HCT116 (cell line): ENCODE data around the gene SNX10. TPM values are rescaled to one million over a fixed set of nuclear protein-coding genes. Genes with fewer than 3 reads are reported as not detected.

Source experiments
- ATF3 ChIP-seq: IDR thresholded peaks from 2 replicates; pipeline ENCODE4 v1.6.1; 2012
- CBX3 ChIP-seq: IDR thresholded peaks from 2 replicates; pipeline ENCODE4 v1.6.1; 2012; ENCODE audit warnings: low read depth
- CEBPB ChIP-seq: IDR thresholded peaks from 2 replicates; pipeline ENCODE4 v1.6.1; 2012; ENCODE audit warnings: low read depth
- CTCF ChIP-seq, 3 experiments: fragments of 200-600 bp in 1 of 3; sonication (generic) in 1 of 3; IDR thresholded peaks in 2 of 3; conservative IDR thresholded peaks in 1 of 3; 2 replicates each; pipeline ENCODE4 v1.5.1; 2012 to 2017; ENCODE audit warnings: low read depth in 2 of 3, low read length in 2 of 3, antibody characterized with exemption in 1 of 3, borderline replicate concordance in 1 of 3, control low read depth in 1 of 3, mild to moderate bottlenecking in 1 of 3, mixed read lengths in 1 of 3, mixed run types in 1 of 3, moderate library complexity in 1 of 3; ENCODE audit not compliant: insufficient read depth in 1 of 3
- ELF1 ChIP-seq: IDR thresholded peaks from 2 replicates; pipeline ENCODE4 v1.6.1; 2012; ENCODE audit warnings: low read depth, borderline replicate concordance
- EZH2 ChIP-seq: fragments of 200-600 bp; sonication (generic); IDR thresholded peaks from 2 replicates; pipeline ENCODE4 v1.6.1; 2017; ENCODE audit warnings: antibody characterized with exemption, mixed run types
- POLR2A ChIP-seq: IDR thresholded peaks from 2 replicates; pipeline ENCODE4 v1.7.0; 2011; ENCODE audit warnings: borderline replicate concordance; ENCODE audit not compliant: insufficient read depth, insufficient read length; ENCODE audit errors: extremely low read depth
- POLR2AphosphoS5 ChIP-seq: IDR thresholded peaks from 2 replicates; pipeline ENCODE4 v1.6.1; 2011; ENCODE audit warnings: mild to moderate bottlenecking, low read depth, low read length, moderate library complexity
- SIN3A ChIP-seq: IDR thresholded peaks from 2 replicates; pipeline ENCODE4 v1.6.1; 2012; ENCODE audit warnings: low read depth
- YY1 ChIP-seq: IDR thresholded peaks from 2 replicates; pipeline ENCODE4 v1.6.1; 2011; ENCODE audit warnings: low read length, low read depth, moderate library complexity, mild to moderate bottlenecking; ENCODE audit not compliant: insufficient replicate concordance; ENCODE audit errors: extremely low read depth
- ZFX ChIP-seq: fragments of 450-650 bp; IDR thresholded peaks from 2 replicates; pipeline ENCODE4 v1.6.1; 2017
- ZNF274 ChIP-seq: fragments of 200-500 bp; sonication (Bioruptor generic); IDR thresholded peaks from 2 replicates; pipeline ENCODE4 v1.6.1; 2014; ENCODE audit warnings: mild to moderate bottlenecking, low read depth, low read length, inconsistent platforms
- total RNA-seq: library from RNA; stranded (reverse); gene quantifications from one replicate; pipeline ENCODE4 v1.2.1, GENCODE V29; 2021; ENCODE audit not compliant: unreplicated experiment
- TF ChIP-seq, protein P1 (sequence below): IDR thresholded peaks from 2 replicates; pipeline ENCODE4 v1.6.1; 2011; ENCODE audit warnings: mild to moderate bottlenecking, low read length, moderate library complexity; ENCODE audit not compliant: insufficient replicate concordance; ENCODE audit errors: extremely low read depth

SNX10 gene
- total RNA-seq, 1 experiment from 2014 or later: 26.9 TPM

GRCh38 chr7:26423436-26423835, 131.8 kb downstream of the SNX10 start (continued):
- TF ChIP-seq, protein P1, sequence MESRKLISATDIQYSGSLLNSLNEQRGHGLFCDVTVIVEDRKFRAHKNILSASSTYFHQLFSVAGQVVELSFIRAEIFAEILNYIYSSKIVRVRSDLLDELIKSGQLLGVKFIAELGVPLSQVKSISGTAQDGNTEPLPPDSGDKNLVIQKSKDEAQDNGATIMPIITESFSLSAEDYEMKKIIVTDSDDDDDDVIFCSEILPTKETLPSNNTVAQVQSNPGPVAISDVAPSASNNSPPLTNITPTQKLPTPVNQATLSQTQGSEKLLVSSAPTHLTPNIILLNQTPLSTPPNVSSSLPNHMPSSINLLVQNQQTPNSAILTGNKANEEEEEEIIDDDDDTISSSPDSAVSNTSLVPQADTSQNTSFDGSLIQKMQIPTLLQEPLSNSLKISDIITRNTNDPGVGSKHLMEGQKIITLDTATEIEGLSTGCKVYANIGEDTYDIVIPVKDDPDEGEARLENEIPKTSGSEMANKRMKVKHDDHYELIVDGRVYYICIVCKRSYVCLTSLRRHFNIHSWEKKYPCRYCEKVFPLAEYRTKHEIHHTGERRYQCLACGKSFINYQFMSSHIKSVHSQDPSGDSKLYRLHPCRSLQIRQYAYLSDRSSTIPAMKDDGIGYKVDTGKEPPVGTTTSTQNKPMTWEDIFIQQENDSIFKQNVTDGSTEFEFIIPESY: no peak
- TF ChIP-seq SIN3A: no peak
- no peak for TF ChIP-seq POLR2AphosphoS5
- TF ChIP-seq POLR2A: no peak
- no peak for TF ChIP-seq CEBPB
- TF ChIP-seq CBX3: no peak
- no peak for TF ChIP-seq CTCF (IDR thresholded peaks at IDR 0.05 in 2 of 3, conservative IDR thresholded peaks at IDR 0.05 in 1 of 3; ENCODE audit: borderline replicate concordance in 1 of 3, insufficient read depth in 1 of 3, low read depth in 2 of 3, low read length in 2 of 3)
- no peak for TF ChIP-seq EZH2
- TF ChIP-seq ZNF274: no peak
- no peak for TF ChIP-seq ELF1
- TF ChIP-seq YY1: no peak
- no peak for TF ChIP-seq ZFX
- no peak for TF ChIP-seq ATF3

Other genes with a start within 250 kb of the SNX10 start
- gene NFE2L3, start 139.7 kb upstream of the SNX10 start, total RNA-seq: 27.0 TPM
- 870 TPM for gene HNRNPA2B1, start 91.1 kb upstream of the SNX10 start, total RNA-seq
- 274 TPM for gene CBX3, start 90.1 kb upstream of the SNX10 start, total RNA-seq